ENCODE measurements around the gene BMF.

Gene BMF

GRCh38 chr15:40095371-40096093 is 13.1 kb downstream of the BMF start:
- no peak for TF ChIP-seq CTCF (IDR thresholded peaks at IDR 0.05; ENCODE audit: low read depth, low read length, missing control alignments)
- DNase-seq = no peak
- Histone ChIP-seq H3K4me3 (ENCODE audit: low read depth, low read length) (no peak overlapping the region), H3K27me3 (replicated peaks) (no peaks in the 10 kb centered on the region), H3K36me3 (replicated peaks) (no peaks in the 10 kb centered on the region), H3K27ac (no peak overlapping the region)
- in situ Hi-C loops (cut with HindIII; ENCODE audit: low pct_ligation_motif_present, low sequenced_read_pairs) = no loop called here

- no peak for DNase-seq
- no peaks in the 10 kb centered on the region for H3K36me3 ChIP-seq (replicated peaks)
- H3K27ac ChIP-seq = no peak overlapping the region
- H3K4me3 ChIP-seq (ENCODE audit: low read depth, low read length) = no peak overlapping the region
- in situ Hi-C loops (cut with HindIII; ENCODE audit: low pct_ligation_motif_present, low sequenced_read_pairs) = no loop called here
- H3K27me3 ChIP-seq (replicated peaks) = no peaks in the 10 kb centered on the region
- no peak for TF ChIP-seq CTCF (IDR thresholded peaks at IDR 0.05; ENCODE audit: low read depth, low read length, missing control alignments)
Observed at GRCh38 chr15:40094156-40094555, 14.5 kb downstream of the BMF start.

GRCh38 chr15:40092979-40093869 is 15.5 kb downstream of the BMF start:
- in situ Hi-C loops (cut with HindIII; ENCODE audit: low pct_ligation_motif_present, low sequenced_read_pairs) = no loop called here
- no peak overlapping the region for H3K4me3 ChIP-seq (ENCODE audit: low read depth, low read length)

GRCh38 chr15:40092256-40092978 is 16.3 kb downstream of the BMF start:
- no peak for TF ChIP-seq CTCF (IDR thresholded peaks at IDR 0.05; ENCODE audit: low read depth, low read length, missing control alignments)
- Histone ChIP-seq H3K27me3 (replicated peaks) (no peaks in the 10 kb centered on the region), H3K36me3 (replicated peaks) (no peaks in the 10 kb centered on the region), H3K4me3 (ENCODE audit: low read depth, low read length) (no peak overlapping the region), H3K27ac (no peak overlapping the region)
- in situ Hi-C loops (cut with HindIII; ENCODE audit: low pct_ligation_motif_present, low sequenced_read_pairs) = no loop called here
- no peak for DNase-seq

More at GRCh38 chr15:40092979-40093869, 15.5 kb downstream of the BMF start:
- DNase-seq = no peak
- no peak for TF ChIP-seq CTCF (IDR thresholded peaks at IDR 0.05; ENCODE audit: low read depth, low read length, missing control alignments)
- Histone ChIP-seq H3K27ac (no peak overlapping the region), H3K27me3 (replicated peaks) (no peaks in the 10 kb centered on the region), H3K36me3 (replicated peaks) (no peaks in the 10 kb centered on the region)

GRCh38 chr15:40091861-40092255 is 16.8 kb downstream of the BMF start:
- Histone ChIP-seq H3K36me3 (replicated peaks) (no peaks in the 10 kb centered on the region), H3K27ac (no peak overlapping the region), H3K4me3 (ENCODE audit: low read depth, low read length) (no peak overlapping the region), H3K27me3 (replicated peaks) (no peaks in the 10 kb centered on the region)
- in situ Hi-C loops (cut with HindIII; ENCODE audit: low pct_ligation_motif_present, low sequenced_read_pairs) = no loop called here
- DNase-seq = no peak
- TF ChIP-seq CTCF (IDR thresholded peaks at IDR 0.05; ENCODE audit: low read depth, low read length, missing control alignments) = no peak
